Cardiac fibroblast (primary cell): ENCODE measurements around the gene KNSTRN.

Source experiments
- DNase-seq, 2 donors: peaks; one replicate each; pipeline versions ENCODE4 v3.0.0 to v3.0.0-alpha.2; 2010; ENCODE audit warnings: low read depth in 2 of 2
- H3K4me3 ChIP-seq, 2 donors: replicated peaks in 1 of 2; 1 replicate in 1 of 2; 2 replicates in 1 of 2; pipeline ENCODE4 v1.5.1; 2011; ENCODE audit warnings: low read depth in 2 of 2, low read length in 2 of 2, mild to moderate bottlenecking in 2 of 2, moderate library complexity in 1 of 2
- CTCF ChIP-seq: IDR thresholded peaks from one replicate; pipeline ENCODE4 v1.5.1; 2011; ENCODE audit warnings: low read depth, mild to moderate bottlenecking, low read length, inconsistent platforms

KNSTRN gene

DNA sequence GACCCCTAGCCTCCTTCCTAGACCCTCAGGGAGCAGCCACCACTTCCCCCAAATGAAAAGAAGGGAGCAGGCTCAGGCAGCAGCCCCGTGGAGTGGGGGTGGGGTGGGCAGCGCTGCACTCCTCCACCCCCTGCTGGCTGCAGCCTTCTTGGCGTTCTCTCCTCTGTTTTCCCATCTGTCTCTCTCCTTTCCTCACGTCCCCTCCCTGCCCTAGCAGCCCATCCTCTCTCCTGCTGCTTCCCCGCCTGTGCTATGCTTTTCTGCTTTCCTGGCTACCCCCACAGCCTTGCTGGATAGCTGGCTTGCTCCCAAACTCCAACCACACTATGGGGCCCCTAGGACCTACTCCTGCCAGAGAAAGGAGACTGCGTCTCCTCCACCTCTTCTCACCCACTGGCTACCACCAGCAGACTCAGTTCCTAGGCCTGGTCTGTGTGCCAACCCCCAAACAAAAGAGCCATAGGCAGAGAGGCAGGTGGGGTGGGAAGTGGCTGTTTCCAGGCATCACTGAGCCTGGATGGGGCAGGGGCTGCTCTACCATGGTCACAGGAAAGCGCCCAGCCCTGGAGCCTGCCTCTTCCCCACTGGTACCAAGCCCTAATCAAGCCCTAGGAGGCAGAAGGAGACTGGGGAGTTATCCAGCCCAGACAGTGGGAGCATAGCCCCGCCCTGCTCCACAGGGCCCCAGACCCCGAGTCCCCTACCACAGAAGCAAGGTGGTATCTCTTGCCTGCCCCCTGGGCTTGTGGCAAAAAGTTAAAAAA, 27.9 kb upstream of the KNSTRN start:
- DNase-seq = peak in 1 of 2 donors; percentile 85
- H3K4me3 ChIP-seq = no peak overlapping the region
- peak; percentile 77 for TF ChIP-seq CTCF

- H3K4me3 ChIP-seq = no peak overlapping the region
- no peak for TF ChIP-seq CTCF
- peak in 1 of 2 donors; percentile 35 for DNase-seq
These were observed 26.4 kb upstream of the KNSTRN start for GRCh38 chr15:40355976-40356585.

GRCh38 chr15:40357246-40357645, 25.3 kb upstream of the KNSTRN start:
- no peak for DNase-seq
- no peak overlapping the region for H3K4me3 ChIP-seq
- TF ChIP-seq CTCF = no peak

DNA sequence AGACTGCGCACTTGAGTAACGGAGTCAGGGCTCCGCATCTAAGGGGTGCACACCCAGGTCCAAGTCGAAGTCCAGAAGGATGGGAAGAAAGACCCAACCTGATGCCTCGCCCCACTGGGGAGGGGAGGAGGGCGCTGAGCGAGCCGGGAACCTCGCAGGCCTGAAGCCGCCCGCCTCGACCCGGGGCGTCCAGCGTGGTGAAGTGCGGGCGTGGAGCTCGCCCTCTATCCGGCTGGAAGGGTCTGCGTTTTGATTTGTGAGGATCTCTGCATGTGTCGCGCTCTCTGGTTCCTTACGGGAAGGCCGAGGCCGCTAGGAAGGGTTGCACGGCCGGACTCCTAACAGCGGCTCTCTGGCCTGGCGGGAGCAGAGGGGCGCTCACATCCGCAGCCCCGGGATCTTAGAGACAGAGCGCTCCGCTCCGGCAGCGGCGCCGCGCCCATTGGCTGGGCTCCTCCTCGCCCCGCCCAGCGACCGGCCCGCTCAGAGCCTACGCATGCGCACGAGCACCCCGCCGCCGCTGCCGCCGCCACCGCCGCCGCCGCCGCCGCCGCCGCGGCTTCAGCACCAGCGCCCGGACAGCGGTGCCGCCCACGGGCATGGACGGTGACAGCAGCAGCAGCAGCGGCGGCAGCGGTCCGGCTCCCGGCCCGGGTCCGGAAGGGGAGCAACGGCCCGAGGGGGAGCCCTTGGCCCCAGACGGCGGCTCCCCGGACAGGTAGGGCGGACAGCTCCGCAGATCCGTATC, 24.6 kb upstream of the KNSTRN start, which contains the start of gene DISP2:
Gene DISP2, plus strand, starts transcription at position 497 of the 748 bp plus-strand sequence. Its CDS starts 103 bp downstream, at position 600.
- H3K4me3 ChIP-seq = peak within 1 kb of the TSS; percentile 52 to 54
- TF ChIP-seq CTCF = no peak
- peak; percentile 74 to 81 for DNase-seq

DNA sequence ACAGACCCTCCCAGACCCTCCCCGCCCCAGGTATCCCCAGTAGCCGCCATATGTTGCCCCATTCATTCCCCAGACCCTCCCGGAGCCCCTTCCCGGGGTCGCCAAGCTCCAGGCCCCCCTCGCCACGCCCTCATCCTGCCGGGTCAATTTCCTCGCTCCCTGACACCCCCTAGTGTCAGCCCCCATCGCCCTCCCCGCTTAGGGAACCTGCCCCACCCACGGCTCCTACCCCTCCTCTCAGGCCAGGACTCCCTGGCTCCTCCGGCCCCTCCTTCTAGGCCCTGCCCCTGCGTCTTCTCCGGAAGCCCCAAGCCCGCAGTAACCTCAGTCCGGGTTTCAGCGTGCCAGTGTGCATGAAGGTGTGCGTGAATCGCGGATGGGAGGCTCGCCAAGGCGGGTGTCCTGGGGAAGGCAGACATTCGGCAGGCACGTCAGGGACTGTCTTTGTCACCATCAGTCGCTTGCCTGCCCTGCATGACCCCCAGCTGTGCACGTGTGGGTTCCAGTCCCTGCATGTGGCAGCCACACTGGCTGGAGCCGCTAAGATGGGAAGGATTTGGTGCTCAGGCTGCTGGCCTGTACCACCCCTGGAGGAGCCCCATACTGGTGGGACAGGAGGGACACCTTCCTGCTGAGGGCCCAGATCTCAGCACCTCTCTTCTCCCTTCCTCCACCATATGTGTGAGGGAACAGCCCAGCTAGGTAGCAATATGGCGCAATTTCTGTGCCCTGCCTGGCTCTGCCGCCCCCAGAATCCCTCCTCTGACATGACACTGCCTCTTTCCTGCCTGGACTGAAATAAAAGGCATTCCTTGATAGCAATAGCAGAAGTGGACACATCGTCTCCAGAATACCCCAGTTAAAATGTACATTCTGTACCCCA, 23.8 kb upstream of the KNSTRN start:
- H3K4me3 ChIP-seq = peak overlapping the region; percentile 51 to 52
- peak; percentile 6 for TF ChIP-seq CTCF
- DNase-seq = no peak

- TF ChIP-seq CTCF = no peak
- H3K4me3 ChIP-seq = no peak overlapping the region
- no peak for DNase-seq
These were observed 22.5 kb upstream of the KNSTRN start for GRCh38 chr15:40360015-40360414.
